GM19452 (cell line): ENCODE measurements around the gene ELOVL6.

Experiments
- ATAC-seq: cut with Tn5 transposase; IDR thresholded peaks from one replicate; pipeline ENCODE4 v1.9.1; 2021; ENCODE audit not compliant: unreplicated experiment

ELOVL6 gene

DNA sequence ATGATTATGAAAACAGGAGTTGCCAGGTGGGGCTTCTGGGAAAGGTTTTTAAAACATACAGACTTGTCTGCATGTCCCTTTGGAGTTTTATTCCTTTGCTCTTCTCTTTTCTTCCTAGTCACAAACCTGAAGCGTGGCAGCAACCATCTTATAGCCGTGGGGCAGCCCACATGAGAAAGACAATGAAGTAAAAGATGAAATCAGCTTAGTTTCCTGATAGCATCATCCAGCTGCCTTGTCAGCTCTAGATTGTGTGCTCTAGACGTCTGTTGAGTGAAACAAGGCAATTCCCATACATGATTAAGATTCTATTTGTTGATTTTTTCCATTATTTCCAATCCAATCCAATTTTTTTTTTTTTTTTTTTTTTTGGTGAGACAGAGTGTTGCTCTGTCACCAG, 68.9 kb downstream of the ELOVL6 start:
- ATAC-seq = no peak

DNA sequence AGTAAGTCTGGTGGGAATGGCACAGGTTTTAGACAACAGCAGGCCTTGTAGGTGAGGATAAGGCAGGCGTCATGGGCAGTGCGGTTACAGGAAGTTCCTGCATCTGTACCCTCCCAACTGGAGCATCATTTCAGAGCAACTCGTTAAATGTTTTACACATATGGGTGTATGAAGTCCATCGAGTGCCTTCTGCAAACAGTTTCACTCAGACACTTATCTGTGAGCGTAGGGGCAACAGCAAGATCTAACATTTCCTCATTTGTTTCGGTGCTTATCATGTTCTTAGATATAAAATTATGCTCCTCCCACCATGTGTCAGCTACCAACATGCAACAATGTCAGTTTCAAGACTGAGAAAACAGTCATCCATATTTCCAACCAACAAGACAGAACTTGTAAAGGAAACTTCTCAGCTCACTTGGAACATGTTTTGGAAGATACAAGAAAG, 69.9 kb downstream of the ELOVL6 start:
- no peak for ATAC-seq

DNA sequence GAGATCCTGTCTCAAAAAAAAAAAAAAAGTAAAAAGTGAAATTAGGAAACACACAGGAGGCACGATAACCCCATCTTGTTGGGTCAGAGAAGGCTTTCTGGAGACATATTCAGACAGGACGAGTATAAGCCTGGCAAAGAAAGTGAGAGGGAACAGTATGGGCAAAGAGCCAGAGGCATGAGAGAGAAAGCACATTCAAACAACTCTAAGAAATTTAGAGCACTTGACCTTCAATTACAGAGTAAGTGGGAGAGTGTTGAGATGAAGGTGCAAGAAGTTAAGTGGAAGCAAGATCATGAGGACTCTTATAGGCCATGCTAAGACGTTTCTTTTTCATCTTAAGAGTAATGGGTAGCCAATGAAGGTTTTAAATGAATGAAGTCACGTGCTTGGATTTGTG, 70.4 kb downstream of the ELOVL6 start:
- ATAC-seq = no peak

DNA sequence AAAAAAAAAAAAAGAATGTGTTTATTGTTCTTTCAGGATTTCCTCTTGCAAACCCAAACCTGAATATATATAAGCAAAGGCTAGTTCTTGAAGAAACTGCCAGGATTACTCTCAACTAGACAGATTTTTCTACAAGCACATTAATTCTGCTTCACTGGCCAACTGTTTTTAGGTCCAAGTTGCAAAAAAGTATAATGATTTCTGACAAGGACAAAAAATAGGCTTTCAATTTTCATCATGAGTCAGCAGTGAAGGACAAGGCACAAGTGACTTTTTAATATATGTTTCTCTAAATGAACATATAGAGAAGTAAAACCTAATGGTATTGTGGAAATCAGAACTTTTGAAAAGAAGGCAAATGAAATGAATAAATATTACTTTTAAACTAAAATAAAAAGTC, 73.7 kb downstream of the ELOVL6 start:
- no peak for ATAC-seq

DNA sequence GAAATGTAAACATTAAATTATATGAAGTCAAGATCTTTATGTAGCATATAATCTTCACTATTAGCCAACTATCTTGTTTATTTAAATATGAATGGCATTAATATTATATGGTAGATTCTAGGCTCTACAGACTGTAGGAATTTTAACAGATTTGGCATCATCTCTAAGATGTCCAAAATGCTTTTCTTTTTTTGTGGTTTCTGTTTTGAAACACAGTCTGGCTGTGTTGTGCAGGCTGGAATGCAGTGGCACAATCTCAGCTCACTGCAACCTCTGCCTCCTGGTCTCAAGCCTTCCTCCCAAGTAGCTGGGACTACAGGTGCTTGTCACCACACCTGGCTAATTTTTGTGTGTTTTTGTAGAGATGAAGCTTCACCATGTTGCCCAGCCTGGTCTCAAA, 76.2 kb downstream of the ELOVL6 start:
- no peak for ATAC-seq

DNA sequence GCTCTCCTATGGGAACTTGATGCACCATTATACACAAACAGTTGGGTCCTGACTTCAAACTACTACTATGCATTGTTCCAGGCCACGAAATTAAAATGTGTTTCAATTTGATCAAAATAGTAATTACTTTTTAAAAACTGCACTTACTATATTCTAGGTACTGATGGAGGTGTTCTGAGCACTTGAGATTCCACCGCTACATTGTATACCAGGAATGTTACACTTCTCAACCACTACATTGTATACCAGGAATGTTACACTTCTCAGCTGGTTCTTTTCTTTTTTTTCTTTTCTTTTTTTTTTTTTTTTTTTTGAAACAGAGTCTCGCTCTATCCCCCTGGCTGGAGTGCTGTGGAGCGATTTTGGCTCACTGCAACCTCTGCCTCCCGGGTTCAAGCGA, 77.9 kb downstream of the ELOVL6 start:
- no peak for ATAC-seq

DNA sequence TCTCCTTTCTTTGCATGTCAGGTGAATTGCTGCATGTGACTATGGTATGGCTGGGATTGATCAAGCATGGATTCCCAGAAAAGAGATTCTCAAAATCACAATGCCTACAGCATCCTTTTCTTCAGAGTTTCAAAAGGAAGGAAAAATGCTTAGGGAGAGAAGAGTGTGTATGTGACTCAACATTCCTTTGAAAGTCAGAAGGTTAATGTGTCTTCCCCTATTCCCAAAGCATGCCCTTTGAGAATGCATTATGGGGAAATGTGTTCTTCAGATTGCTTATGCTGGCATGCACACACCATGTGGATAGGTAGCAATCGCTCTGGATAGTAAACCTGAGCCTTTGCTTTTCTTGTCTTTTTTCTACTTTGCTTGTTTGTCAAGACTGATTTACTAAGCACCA, 78.5 kb downstream of the ELOVL6 start:
- ATAC-seq = no peak

DNA sequence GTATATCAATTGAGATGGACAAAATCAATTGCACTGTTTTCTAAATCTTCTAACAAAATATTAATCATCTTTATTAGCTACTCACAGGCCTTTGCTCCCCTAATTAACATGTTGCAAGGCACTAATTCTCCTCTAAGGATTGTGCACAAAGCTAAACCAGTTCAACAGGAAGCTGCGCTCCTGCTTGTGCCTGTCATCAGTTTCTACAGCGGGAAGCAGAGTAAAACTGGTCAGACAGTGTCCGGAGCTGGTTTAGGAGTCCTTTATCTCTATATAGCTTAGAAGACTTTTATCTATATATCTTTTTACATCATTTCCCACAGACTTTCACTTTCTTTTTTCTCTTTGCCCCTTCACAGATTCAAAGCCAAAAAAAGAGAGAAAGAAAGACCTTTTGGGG, 79.1 kb downstream of the ELOVL6 start:
- no peak for ATAC-seq

DNA sequence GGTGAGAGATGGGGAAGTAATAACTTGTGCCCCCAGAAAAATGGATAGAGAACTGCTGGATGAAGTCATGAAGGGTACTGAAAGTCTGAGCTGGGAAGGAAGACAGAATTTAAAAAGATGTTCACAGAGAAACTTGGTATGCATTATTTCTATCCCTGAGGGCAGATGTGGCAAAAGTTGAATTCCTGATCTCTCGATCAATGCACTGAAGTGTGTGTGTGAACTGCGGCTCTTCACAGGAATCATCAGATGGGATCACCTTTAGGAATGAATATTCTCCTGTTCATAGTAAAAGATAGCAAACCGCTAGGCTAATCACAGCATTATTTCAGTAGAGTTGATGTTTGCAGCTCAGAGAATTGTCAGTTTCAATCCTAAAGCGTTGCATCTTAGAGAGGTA, 86.4 kb downstream of the ELOVL6 start:
- no peak for ATAC-seq

DNA sequence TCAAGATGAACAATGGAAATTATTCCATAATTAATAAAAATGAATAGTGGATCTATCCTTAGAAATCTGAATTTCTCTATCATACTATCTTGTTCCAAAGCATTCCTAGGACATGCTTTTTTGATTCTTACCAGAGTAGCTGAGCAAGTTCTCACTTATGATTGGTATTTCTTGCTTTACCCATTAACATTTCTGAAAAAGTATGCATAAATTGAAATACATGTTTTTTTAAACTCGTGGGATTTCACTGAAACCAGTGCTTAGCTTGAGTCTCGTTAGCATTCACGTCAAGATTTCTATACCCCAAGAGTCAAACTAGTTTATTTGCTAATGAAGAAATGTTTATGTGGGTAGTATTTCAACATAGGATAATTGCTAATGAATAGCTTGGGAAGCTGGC, 89.0 kb downstream of the ELOVL6 start:
- no peak for ATAC-seq

DNA sequence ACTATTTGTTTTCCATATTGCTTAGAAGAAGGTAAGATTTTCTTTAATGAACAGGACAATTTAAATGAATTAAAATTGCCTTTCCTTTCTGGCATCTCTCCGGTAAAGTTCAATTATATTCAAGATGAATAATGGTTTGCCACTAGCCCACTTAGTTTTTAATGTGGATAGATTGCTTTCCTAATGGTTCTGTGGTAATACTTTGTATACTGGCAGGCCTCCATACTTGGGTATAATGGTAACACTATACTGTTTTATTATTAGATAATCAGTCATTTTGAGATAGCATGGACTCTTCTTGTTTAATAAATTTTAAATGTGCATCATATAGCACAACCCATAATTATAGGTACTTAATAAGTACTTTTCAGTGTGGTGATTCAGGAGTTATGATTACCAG, 89.5 kb downstream of the ELOVL6 start:
- ATAC-seq = no peak

DNA sequence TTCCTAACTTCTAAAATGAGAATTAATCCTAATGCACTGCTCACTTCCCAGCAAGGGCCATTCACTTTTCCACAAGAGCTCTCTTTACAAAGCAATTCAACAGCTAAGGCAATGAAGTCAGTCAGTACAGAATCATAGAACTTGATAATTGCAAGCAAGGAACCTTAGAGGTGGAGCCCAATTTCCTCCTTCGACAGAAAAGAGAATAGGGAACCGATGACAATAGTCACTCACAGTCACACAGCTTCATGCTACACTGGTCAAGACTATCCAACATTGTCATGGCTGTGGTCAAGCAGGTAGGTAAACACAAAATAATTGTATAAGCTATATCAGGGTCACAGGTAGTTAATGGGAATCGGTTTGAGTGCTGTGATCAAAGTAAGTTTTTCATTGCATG, 90.0 kb downstream of the ELOVL6 start:
- ATAC-seq = peak; percentile 90

DNA sequence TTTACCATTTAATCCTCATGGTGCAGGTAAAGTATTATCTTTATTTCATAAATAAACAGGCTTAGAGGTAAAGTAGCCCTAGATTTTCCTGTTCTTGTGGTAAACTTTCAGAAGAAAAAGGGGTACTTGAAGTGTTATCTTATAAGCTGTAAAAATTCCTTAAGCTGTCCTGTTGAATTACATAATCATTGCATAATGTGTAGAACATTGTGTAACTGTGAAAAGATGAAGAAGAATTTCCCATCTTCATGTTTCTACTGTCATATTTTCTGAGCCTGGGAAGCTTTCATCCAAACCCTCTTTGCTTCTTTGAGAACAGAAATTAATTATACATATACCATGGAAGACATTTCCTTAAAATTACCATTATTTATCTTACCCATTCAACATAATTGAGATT, 90.5 kb downstream of the ELOVL6 start:
- ATAC-seq = no peak

DNA sequence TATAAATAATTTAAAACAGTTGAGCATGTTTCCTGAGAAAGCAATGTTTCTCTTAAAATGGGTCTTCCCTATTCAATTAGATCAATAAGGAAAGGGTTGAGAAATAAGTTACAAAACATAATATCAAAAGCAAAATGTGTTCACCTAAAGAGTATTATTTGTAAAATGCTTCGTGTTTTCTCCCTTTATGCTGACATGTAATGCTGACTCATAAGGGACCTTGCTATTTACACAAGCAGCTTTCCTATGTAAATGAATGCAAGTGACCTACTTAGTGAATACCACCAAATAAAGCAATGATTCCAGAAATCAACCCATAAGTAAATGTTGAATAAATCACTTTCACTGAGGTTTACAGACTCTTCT, 91.5 kb downstream of the ELOVL6 start:
- peak; percentile 60 for ATAC-seq

DNA sequence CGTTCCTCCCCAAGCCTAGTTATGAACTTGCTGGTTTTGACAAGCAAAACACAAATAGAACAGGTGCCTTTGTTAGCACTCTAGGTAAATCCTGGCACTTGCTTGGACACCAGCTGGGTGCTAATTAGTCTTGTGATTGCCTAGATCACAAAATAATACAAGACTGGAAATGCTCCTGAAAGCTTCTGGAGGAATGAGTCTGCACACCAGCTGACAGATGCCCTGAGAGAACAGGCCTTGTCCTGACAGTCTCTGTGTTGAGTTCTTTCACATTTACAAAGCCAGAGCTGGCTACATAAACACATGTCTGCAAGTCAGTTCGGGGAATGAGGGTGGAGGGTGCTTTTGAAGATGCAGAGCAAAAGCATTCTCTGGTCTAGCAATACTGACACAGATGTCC, 93.8 kb downstream of the ELOVL6 start:
- no peak for ATAC-seq

DNA sequence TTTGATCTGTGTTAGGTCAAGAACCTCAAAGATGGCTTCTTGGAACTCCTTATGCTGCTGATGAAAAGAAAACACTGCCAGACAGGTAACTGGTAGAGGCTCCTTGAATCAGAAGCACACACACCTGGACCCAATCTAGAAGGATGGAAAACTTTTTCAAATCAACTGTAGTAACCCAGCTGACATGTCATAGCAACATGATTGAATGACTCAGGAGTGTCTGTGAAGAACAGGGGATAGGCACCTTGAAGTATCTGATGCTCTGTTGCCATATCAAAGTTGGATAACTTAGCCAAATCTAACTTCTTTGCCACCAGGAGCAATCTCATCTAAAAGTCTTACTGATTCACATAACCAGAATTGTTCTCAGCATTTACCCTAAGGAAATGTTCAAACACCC, 98.8 kb downstream of the ELOVL6 start:
- ATAC-seq = no peak

DNA sequence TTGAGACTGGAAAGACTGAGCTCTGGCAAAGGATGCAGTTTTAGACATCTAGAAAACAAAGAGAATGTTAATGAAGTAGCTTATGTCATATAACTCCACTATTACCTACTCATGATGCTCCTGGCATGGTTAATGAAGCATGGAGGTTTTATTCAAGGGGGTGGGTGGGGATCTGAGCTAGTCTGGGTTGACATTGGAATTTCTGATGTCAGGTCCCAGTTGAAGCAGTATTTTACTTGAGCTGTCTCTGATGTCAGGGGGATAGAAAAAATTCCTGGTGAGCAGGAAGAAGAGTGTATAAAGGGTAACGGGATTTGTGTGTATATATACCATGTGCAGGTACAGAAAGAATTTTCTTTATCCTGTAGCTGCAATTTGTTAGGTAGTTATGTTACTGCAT, 102.0 kb downstream of the ELOVL6 start:
- ATAC-seq = no peak

DNA sequence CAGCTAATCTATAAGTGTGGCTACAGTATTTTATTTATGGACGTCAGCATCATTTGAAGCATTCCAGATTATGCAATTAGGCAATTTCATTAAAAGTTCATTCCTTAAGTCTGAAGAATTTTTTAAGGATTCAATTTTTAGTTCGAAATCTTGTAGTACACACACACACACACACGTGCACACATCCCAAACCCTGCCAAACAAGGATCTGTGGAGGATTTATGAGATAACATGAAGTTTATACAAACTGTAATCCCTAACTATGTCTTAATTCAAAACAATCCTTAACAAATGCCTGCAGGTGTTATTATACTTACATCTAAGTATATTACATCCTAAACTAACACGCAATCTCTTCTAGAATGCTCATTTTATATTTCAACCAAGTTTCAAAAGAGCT, 105.8 kb downstream of the ELOVL6 start:
- no peak for ATAC-seq

DNA sequence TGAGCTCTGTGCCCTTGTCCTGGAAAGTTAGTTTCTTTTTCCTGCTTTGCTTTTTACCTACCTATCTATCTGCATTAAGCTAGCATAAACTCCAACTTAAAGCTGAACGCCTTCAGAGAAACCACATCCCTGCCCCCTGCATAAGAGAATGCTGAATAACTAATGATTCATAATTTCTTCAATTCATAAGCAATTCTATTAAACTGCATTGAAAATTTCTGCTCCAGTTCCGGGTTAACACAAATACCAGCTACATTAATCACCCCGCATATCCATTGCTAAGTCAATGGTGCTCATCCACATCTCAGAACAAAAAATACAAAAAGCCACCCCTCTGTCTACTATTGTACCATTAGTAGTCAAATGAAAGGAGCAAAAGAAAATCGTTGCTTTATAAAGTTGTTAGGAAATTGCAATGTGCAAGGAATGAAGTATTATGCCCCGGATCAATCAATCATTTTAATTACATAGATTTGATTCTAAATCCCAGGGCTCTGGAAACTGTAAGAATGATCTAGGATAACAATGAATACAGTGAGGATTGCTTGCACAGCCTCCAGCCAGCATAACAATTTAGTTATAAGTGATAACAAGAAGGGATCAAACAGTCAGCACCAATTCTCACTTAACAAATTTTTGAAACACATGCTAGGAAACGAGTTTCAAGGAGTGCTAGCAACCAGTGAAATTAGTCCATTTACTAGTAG, 106.8 kb downstream of the ELOVL6 start:
- no peak for ATAC-seq

DNA sequence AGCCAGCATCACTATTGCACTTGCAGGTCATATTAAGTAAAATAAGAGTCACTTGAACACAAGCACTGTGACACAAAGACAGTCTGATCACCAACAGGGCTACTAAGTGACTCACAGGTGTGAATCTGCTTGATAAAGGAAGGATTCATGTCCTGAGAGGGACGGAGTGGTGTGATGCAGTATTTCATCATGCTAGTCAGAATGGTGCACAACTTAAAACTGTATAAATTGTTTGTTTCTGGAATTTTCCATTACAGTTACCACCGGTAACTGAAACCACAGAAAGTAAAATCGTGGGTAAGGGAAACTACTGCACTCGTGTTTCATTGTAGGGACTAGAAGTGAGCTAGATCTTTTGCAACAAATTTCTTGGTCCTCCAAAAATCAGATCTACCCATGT, 109.7 kb downstream of the ELOVL6 start:
- ATAC-seq = peak; percentile 74

DNA sequence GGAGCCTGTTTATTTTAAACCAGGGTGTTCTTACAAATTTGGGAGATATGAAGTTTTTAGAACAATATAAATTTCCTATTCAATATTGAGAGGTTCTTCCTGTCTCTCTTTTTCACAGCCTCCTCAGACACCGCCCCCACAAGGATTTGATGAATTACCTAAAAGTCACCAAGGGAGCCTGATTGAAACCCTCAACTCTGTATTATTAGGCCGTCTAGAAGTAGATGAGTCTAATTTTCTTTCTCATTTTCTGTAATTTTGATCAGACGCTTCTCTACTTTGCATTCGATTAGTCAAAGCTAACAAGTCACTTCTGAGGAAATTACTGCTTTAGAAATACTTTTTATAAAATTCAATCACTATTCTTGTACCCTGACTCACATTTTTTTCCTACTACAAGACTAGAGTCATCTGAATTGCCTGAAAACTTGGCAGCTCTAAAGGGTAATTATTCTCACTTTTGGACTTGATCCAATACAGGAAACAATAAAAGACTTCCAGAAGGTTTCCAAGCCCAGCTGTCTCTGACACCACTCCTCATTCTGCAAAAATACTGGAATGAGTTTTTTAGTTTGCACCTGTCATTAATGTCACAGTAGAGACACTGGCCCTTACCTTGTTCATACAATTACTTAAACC, 111.2 kb downstream of the ELOVL6 start:
- no peak for ATAC-seq

DNA sequence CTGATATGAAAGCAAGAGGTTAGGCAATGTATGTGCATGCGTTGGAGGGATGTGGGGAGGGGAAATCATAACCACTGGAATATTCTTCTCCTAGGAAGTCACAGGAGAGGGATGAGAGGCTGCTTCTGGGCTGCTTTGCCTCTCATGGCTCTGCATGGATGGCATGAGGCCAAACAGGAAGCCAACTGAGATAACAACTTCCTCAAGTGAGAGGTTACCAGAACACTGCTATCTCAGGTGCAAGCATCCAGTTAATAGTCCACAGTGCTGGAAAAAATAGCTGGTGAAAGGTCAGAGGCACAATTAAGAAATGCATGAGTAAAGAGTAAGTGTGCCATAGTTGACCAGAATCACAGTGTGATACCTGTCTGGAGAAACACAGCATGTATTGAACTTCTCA, 113.3 kb downstream of the ELOVL6 start:
- ATAC-seq = peak; percentile 62

DNA sequence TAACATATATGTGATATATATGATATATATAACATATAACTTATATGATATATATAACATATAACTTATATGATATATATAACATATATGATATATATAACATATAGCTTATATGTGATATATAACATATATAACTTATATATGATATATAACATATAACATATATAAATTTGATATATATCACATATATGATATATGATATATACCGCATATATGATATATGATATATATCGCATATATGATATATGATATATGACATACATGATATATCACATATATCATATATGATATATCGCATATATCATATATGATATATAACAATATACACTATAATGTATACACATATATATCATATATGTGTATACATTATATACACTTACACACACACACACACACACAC, 114.3 kb downstream of the ELOVL6 start:
- no peak for ATAC-seq
